ENCODE results near the gene DOK1.

- TF ChIP-seq CTCF (IDR thresholded peaks at IDR 0.05; ENCODE audit: low read depth, low read length, poor library complexity, severe bottlenecking) (no peak), EZH2phosphoT487 (IDR thresholded peaks at IDR 0.05; ENCODE audit: borderline replicate concordance, low read length) (no peak)
Observed at GRCh38 chr2:74551942-74552913, 2.3 kb upstream of the DOK1 start.
